CMK (cell line): ENCODE data around the gene KCNF1.

Experiments
- DNase-seq: peaks from one replicate; pipeline ENCODE4 v3.0.0-alpha.2; 2010; ENCODE audit warnings: low read depth

KCNF1 gene

GRCh38 chr2:10901160-10901939, 10.4 kb upstream of the KCNF1 start:
- no peak for DNase-seq

GRCh38 chr2:10903861-10904210, 7.9 kb upstream of the KCNF1 start:
- DNase-seq: no peak

- no peak for DNase-seq
These were observed 7.3 kb upstream of the KCNF1 start for GRCh38 chr2:10904455-10904854.

- DNase-seq: no peak
These were observed 6.5 kb upstream of the KCNF1 start for GRCh38 chr2:10905006-10905861.

- no peak for DNase-seq
These were observed 5.9 kb upstream of the KCNF1 start for GRCh38 chr2:10905862-10906143.

GRCh38 chr2:10906926-10907625, 4.7 kb upstream of the KCNF1 start:
- DNase-seq: no peak

GRCh38 chr2:10908195-10908594, 3.5 kb upstream of the KCNF1 start:
- DNase-seq: no peak

- DNase-seq: peak; percentile 12
These were observed 2.4 kb upstream of the KCNF1 start for GRCh38 chr2:10909050-10909995.

GRCh38 chr2:10909996-10910341, 1.8 kb upstream of the KCNF1 start:
- DNase-seq: no peak

GRCh38 chr2:10910625-10911024, 1.1 kb upstream of the KCNF1 start:
- DNase-seq: no peak

- DNase-seq: no peak
These were observed 470 bp downstream of the KCNF1 start for GRCh38 chr2:10912076-10912731.

- DNase-seq: no peak
These were observed 1.2 kb downstream of the KCNF1 start for GRCh38 chr2:10912796-10913455.

- DNase-seq: no peak
These were observed 2.0 kb downstream of the KCNF1 start for GRCh38 chr2:10913501-10914271.

GRCh38 chr2:10914272-10914693, 2.5 kb downstream of the KCNF1 start:
- DNase-seq: no peak

- no peak for DNase-seq
These were observed 3.5 kb downstream of the KCNF1 start for GRCh38 chr2:10915236-10915635.

- DNase-seq: no peak
These were observed 4.1 kb downstream of the KCNF1 start for GRCh38 chr2:10915731-10916276.

- no peak for DNase-seq
These were observed 5.2 kb downstream of the KCNF1 start for GRCh38 chr2:10916953-10917352.

GRCh38 chr2:10917927-10918326, 6.2 kb downstream of the KCNF1 start:
- no peak for DNase-seq

- no peak for DNase-seq
These were observed 7.1 kb downstream of the KCNF1 start for GRCh38 chr2:10918661-10919409.
